NCI-H2029 (cell line): Measurements from ENCODE around the gene RAB30.

Source experiments
- DNase-seq: peaks from one replicate; lab custom pipeline; 2025; lab: John Stamatoyannopoulos, UW

RAB30 gene

DNA sequence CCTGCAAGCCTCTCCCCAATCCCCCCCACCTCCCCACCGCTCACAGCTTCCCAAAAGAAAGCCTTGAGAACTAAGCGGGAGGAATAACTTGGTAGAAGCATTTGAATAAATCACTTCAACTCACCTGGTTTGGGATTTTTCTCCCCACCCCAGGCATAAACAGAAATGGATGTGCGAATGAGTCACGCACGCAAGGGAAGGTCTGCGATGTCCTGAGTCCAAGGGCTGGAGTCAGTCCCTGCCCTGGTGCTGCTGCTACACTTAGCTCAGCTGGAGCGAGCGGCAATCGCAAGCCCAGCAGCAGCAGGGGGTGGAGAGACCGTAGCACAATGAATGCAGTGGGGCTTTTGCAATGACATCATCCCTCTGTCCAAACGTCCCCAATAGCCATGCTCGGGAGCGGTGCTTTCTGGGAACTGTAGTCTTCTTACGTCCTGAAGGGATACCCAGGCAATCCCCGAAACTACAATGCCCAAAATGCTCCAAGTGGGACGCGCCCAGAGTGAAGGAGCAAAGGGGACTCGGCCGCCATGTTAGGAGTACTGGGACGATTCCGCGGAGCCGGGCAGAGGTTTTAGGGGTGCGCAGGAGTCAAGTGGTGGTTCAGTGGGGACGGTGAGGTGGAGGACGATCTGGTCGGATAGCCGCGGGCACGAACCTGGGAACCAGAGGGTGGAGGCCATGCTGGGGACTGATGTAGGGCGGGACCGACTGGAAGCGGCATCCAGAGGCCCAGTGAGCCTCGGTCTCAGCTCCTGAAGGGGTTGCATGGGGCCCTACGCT is at the start of gene RAB30:
RAB30 (minus strand) TSS at position 331 of the 783 bp plus-strand sequence. CDS start 74,581 bp downstream, outside the sequence.
- DNase-seq: peak; percentile 99

DNA sequence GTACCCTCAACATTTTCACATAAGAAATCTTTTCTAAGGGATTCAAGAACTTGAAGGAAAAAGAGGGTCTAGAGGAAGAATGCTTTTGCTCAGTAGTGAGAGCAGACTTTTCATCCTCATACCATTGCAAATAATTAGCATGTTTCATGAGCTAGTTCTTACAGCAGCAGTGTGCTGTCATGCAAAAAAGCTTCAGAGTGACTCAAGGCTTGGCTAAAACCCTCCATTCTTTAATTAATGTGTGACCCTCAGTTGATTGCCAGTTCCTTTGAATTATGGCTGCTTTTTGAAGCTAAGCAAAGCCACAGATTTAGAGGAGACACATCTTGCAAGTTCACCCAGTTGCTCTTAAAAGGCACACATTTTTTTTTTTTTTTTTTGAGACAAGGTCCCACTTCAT is 48.6 kb upstream of the RAB30 start:
- DNase-seq: no peak

GRCh38 chr11:83119216-83119615 is 47.5 kb upstream of the RAB30 start:
- no peak for DNase-seq

DNA sequence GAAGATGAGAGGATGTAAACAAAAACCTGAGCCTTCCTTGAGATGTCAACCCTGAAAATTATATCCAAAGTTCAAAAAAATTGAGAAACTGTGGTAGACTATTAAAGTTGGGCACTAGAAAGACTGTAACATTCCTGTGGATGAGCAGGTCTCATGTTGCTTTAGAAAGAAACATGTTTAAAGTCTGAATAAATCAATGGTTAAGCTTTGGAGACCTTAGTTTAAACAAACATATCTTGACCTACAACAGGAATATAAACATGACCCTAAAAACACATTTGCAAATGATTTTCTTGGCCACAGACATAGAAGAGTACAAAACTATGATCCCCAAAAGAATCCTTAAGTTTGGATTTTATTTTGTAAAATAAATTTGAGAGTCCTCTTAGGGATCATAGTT is 47.1 kb upstream of the RAB30 start:
- no peak for DNase-seq

- DNase-seq: no peak
These were observed 44.4 kb upstream of the RAB30 start for GRCh38 chr11:83116015-83116641.

- no peak for DNase-seq
These were observed 43.9 kb upstream of the RAB30 start for GRCh38 chr11:83115551-83115950.

DNA sequence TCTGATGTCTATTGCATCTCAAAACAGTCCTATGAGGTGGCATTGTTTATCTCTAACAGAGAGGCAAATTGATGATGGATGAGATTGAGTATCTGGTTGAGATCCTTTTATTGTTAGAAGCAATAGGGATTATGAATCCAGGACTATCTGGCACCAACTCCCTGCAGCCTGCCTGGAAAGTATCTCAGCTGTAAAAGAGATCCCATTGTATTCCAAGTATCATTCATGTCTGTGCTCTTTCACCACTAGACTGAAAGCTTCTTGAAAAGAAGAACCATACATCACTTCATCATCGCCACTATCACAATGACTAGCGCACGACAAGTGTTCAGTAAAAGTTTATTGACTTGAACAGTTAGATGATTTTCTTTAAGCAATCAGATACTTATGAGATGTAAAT is 43.3 kb upstream of the RAB30 start:
- no peak for DNase-seq

DNA sequence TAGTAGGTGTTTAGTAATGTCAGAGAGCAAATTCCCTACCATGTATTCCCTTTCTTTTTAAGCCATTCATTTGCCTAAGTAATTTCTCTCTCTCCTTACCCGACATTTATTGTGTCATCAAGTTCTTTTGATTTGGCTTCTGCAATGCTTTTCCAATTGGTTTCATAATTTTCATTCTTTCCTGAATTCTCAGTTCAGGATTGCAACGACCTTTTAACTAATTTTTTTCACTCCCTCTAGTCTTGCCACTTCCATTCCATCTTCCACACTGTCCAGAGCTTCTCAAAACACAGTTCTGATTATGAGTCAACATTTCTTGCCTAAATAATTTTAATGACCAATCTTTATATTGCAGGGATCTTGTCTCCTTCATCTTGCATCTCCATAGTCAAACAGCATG is 41.2 kb upstream of the RAB30 start:
- no peak for DNase-seq

GRCh38 chr11:83105168-83105567 is 33.5 kb upstream of the RAB30 start:
- no peak for DNase-seq

DNA sequence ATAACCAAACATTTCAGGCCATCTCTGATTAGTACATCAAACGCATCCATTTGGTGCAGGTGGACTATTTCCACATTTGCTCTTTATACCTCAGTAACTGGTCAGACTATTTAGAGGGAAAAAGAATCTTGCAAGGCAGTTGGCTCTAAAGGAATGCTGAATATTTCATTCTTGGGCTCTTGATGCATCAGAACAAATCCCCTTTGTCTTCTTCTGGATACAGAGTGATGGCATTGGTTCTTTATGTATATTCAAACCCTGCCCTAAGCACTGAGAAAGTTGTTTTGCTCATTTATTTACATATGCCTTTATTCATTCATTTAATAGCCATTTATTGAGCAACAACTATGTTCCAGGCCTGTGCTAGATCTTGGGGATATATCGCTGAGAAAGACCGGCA is 31.1 kb upstream of the RAB30 start:
- no peak for DNase-seq

DNA sequence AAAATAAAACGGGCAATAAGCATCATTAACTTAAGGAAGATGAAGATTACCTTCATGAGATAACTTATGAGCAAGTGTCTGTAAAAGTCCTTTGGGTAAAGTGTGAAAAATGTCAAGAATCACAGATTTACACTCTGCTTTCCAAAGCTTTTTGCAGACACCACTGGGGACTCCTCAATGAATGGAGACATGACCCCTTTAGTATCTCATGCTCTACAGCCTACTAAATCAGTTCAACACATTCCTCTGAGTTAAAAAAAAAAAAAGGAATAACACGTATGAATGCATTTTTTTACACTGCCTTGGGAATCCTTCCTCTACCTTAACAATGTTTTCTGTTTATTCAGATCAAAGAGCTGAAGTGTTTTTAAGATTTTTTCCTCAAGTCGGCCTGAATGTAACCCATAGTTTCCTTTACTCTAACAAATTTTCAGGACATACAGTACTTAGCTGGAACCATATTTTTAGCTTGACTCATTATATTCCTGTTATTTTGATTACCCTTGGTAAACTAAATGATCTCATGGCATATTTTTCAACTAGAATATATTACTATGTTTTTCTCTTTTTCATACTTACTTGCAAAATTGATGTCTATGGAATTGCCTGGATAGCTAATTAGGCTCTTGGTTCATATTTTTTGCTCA is 25.9 kb upstream of the RAB30 start:
- DNase-seq: no peak

DNA sequence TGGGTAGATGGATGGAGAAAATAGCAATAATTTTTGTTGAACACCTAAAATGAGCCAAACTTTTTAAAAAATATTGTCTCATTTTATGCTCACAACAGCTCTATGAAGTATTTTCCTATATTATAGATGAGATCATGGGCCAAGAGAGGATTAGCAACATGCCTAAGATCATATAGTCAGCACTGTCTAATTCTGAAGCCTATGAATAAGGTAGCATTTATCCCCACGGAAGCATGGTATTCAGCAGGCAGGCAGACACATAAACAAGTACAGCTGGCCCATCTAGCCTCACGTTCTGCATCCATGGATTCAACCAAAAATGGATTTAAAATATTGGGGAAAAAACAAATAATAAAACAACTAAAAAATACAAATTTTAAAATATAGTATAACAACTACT is 21.9 kb upstream of the RAB30 start:
- DNase-seq: no peak

DNA sequence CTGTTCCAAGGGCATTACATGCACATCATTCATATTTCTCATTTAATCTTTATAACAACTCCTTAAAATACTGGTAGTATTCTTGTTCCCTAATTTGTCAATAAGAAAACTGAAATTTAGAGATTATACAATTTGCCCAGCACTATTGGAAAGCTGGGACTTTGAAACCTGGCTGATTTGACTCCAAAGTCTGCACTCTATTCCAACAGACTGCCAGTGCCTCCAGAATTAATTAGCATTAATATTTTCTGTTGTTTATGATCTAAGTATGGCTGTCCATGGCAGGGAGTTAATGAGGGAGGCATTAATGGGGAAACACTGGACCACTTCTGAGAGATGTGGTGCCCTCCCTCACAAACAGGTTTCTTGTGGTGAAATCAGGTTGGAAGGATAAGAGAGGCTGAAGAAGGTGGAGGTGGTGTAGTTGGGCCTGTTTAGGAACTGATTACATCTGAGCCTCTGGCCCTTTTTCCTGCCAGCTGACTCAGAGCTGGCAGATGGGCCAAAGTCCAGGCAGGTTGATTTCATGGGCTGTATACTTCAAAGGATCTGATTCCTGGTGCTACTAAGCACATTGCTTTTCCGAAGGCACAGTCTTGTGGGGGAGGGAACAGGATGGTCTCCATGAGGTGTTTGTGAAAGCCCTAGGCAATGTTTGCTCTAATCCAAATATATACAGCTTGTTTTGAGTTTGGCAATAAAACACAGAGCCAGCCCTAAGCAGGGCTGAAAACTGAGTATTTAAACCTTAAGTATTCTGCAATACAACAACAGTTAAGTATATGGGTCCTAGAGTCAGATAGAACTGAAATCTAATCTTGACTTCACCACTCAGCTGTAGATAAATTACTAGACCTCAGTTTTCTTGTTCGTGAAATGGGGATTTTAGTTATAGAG is 21.0 kb upstream of the RAB30 start:
- DNase-seq: no peak

- no peak for DNase-seq
These were observed 17.3 kb upstream of the RAB30 start for GRCh38 chr11:83088965-83089364.

DNA sequence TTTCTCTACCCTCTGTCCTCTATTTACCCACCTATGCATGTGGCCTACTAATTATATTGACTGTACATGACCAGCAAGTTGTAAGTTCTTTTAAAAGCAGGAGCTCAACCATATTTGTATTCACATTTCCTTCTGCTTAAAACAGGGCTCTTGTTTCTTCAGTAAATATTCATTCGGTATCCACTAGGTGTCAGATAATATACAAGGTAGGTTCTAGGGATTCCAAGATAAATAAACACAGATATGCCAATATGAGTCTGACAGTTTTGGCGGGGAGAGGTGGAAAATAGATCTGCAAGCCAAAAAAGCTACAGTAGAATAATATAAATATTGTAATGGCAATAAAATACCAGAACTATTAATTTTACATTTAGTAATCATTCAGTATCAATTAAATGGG is 15.3 kb upstream of the RAB30 start:
- peak; percentile 63 for DNase-seq

DNA sequence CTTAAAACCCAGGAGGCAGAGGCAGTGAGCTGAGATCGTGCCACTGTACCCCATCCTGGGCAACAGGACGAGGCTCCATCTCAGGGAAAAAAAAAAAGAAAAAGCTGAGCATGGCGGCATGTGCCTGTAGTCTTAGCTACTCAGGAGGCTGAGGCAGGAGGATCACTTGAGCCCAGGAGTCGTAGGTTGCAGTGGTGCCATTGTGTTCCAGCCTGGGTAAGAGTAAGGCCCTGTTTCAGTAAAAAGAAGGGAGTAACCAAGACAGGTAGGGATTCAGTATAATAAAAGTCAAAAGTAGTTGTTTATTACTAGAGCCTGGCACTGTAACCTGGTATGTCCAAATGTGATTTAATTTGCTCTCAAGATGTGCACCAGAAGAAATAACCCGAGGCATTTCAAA is 8.1 kb upstream of the RAB30 start:
- DNase-seq: no peak

DNA sequence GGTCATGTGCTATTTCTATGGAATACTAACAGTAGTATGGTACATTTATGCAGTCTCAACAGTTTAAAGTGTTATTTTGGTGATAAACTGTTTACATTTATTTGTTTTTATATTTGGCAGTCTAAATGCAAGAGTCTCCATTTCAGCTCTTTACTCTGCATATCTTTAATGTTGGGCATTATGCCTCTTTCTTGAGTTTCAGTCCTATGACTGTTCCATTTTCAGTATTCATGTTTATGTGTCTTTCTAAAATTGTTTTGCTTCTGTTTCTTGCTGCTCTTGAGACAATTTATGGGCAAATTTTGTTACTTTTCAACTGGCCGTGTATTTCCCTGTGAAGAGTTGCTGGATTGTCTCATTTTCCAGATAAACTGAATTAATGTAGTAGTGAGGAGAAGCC is 6.6 kb upstream of the RAB30 start:
- no peak for DNase-seq

GRCh38 chr11:83073884-83074283 is 2.2 kb upstream of the RAB30 start:
- DNase-seq: no peak

DNA sequence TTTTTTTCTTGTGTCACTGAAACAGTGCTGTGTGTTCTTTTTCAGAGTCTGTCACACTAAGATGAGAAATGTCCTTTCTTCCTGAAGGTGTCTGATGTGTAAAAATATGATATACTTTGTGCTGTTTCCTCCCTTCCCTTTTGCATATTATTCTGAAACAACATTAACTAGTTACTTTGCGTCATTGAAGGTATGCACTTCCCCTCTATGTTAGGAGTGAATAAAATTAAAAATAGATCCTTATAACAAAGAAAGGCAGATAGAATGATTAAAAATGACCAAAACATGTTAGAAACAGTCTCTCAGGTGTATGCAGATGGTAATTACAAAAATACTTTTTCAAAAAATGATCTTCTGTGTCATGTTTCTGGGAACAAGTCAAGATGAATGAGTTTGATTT is 1.6 kb upstream of the RAB30 start:
- DNase-seq: no peak

DNA sequence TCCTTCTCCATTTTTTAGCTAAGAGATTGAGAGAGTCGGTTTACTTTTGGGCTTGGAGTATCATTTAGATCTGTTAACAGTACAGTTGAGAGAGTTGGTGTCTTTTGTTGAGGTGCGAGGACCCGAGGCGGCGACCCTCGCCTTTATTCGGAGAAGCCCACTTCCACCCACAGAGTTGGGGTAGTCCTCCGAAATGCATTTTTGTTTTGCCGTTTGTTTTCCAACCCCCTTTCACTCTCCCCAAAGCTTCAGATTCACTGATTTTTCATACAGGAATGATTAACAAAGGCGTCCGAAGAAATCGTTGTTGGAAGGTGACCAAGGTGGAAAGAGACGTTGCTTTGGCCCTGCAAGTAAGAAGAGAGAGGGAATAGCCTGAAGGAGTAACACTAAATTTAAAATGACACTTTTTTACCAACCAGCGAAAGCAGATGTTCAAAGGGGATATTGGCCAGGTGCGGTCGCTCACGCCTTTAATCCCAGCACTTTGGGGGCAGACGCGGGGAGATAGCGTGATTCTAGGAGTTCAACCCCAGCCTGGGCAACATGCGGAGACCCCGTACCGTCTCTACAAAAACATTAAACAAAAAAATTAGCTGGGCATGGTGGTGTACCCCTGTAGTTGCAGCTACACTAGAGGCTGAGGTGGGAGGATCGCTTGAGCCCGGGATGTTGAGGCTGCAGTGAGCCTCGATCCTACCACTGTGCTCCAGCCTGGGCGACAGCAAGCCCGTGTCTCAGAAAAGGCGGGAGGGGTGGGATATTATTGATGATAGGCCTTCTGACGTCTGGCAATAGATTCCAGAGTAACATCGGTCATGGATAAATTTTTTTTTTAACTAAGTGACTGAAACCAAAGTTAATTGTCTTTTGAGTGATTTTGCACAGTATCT is 899 bp upstream of the RAB30 start:
- no peak for DNase-seq
